Activated CD8-positive, alpha-beta memory T cell treated with anti-CD3 and anti-CD28 coated beads, Interleukin-2, amount 10 ng/mL, durations not matched to agents 7 days and 5 days (primary cell): ENCODE data around the gene MINDY4. TPM values are rescaled to one million over a fixed set of nuclear protein-coding genes. Genes with fewer than 3 reads are reported as not detected.

ENCODE experiments used
- ATAC-seq: fragments of 150-1000 bp; cut with Tn5 transposase; one replicate; pipeline ENCODE4 v1.10.0; 2021; ENCODE audit warnings: moderate library complexity
- CTCF ChIA-PET: fragments of 350-600 bp; sonication (Branson Sonifier 250); formaldehyde crosslinking; loops from one replicate; lab custom pipeline; 2021; ENCODE audit warnings: antibody characterized with exemption; lab: Charles Lee
- DNase-seq: peaks from one replicate; pipeline ENCODE4 v3.0.0-alpha.2; 2020
- H3K27ac Mint-ChIP-seq: one replicate; pipeline ENCODE4 v1.8.0; 2021; ENCODE audit warnings: mild to moderate bottlenecking, mixed read lengths
- H3K27me3 Mint-ChIP-seq: one replicate; pipeline ENCODE4 v1.8.0; 2021; ENCODE audit warnings: mixed read lengths
- H3K36me3 Mint-ChIP-seq: one replicate; pipeline ENCODE4 v1.8.0; 2021; ENCODE audit warnings: mild to moderate bottlenecking, mixed read lengths
- H3K4me1 Mint-ChIP-seq: one replicate; pipeline ENCODE4 v1.8.0; 2021; ENCODE audit warnings: mixed read lengths
- H3K4me3 Mint-ChIP-seq: one replicate; pipeline ENCODE4 v1.8.0; 2021; ENCODE audit warnings: mild to moderate bottlenecking, moderate library complexity, mixed read lengths
- H3K9me3 Mint-ChIP-seq: one replicate; pipeline ENCODE4 v1.8.0; 2022; ENCODE audit warnings: low read depth, mixed read lengths
- total RNA-seq, 2 experiments: library from RNA; stranded (reverse); gene quantifications; one replicate each; pipeline ENCODE4 v1.2.3, GENCODE V29; 2021

MINDY4 gene
- total RNA-seq, 2 experiments from 2014 or later: 1.1 to 1.3 TPM

- H3K9me3 Mint-ChIP-seq: no peaks in the 10 kb centered on the region
- peaks cover 11% of the 10 kb centered on the region for H3K27me3 Mint-ChIP-seq
- no peak for DNase-seq
- H3K4me1 Mint-ChIP-seq: no peaks in the 10 kb centered on the region
- no peaks in the 10 kb centered on the region for H3K36me3 Mint-ChIP-seq
- no peak overlapping the region for H3K4me3 Mint-ChIP-seq
- ATAC-seq: no peak
- CTCF ChIA-PET: no interaction called here
- H3K27ac Mint-ChIP-seq: no peak overlapping the region
These were observed 5.8 kb upstream of the MINDY4 start for GRCh38 chr7:30765408-30765807.

- Mint-ChIP-seq H3K4me1 (peaks cover 6% of the 10 kb centered on the region), H3K36me3 (peaks cover 2% of the 10 kb centered on the region), H3K9me3 (no peaks in the 10 kb centered on the region), H3K27ac (no peak overlapping the region), H3K4me3 (peak overlapping the region; percentile 76), H3K27me3 (peaks cover 4% of the 10 kb centered on the region)
- ATAC-seq (no peak), DNase-seq (no peak)
- CTCF ChIA-PET: interaction anchor here (1.1 kb wide), 1 partner anchor 34 kb away, joined by 3 read pairs; no protein-coding TSS in a partner anchor
These were observed 408 bp upstream of the MINDY4 start for GRCh38 chr7:30770845-30771173.

GRCh38 chr7:30771880-30772425 is 736 bp downstream of the MINDY4 start:
- CTCF ChIA-PET: interaction anchor here (0.6 to 1.1 kb wide), 3 partner anchors 10 to 35 kb away, joined by 3 read pairs; no protein-coding TSS in a partner anchor
- ATAC-seq: no peak
- H3K27ac Mint-ChIP-seq: peak overlapping the region; percentile 71
- H3K4me1 Mint-ChIP-seq: peaks cover 6% of the 10 kb centered on the region
- H3K9me3 Mint-ChIP-seq: no peaks in the 10 kb centered on the region
- peak overlapping the region; percentile 76 for H3K4me3 Mint-ChIP-seq
- H3K36me3 Mint-ChIP-seq: peaks cover 2% of the 10 kb centered on the region
- no peak for DNase-seq
- H3K27me3 Mint-ChIP-seq: peaks cover 4% of the 10 kb centered on the region

- DNase-seq: no peak
- no peak for ATAC-seq
- no peaks in the 10 kb centered on the region for H3K9me3 Mint-ChIP-seq
- CTCF ChIA-PET: no interaction called here
- H3K4me3 Mint-ChIP-seq: no peak overlapping the region
- peaks cover 2% of the 10 kb centered on the region for H3K27me3 Mint-ChIP-seq
- H3K4me1 Mint-ChIP-seq: peaks cover 6% of the 10 kb centered on the region
- H3K36me3 Mint-ChIP-seq: peaks cover 2% of the 10 kb centered on the region
- no peak overlapping the region for H3K27ac Mint-ChIP-seq
These were observed 1.8 kb downstream of the MINDY4 start for GRCh38 chr7:30772984-30773383.

- Mint-ChIP-seq H3K27me3 (no peaks in the 10 kb centered on the region), H3K9me3 (no peaks in the 10 kb centered on the region), H3K4me1 (peaks cover 6% of the 10 kb centered on the region), H3K27ac (no peak overlapping the region), H3K4me3 (no peak overlapping the region), H3K36me3 (peaks cover 2% of the 10 kb centered on the region)
- CTCF ChIA-PET: no interaction called here
- no peak for ATAC-seq
- no peak for DNase-seq
These were observed 4.8 kb downstream of the MINDY4 start for GRCh38 chr7:30775992-30776391.

- Mint-ChIP-seq H3K27ac (no peak overlapping the region), H3K4me3 (no peak overlapping the region), H3K36me3 (peaks cover 2% of the 10 kb centered on the region), H3K27me3 (no peaks in the 10 kb centered on the region), H3K9me3 (no peaks in the 10 kb centered on the region), H3K4me1 (peaks cover 4% of the 10 kb centered on the region)
- DNase-seq (no peak), ATAC-seq (no peak)
- CTCF ChIA-PET: no interaction called here
These were observed 5.8 kb downstream of the MINDY4 start for GRCh38 chr7:30776971-30777370.

GRCh38 chr7:30778255-30779025 is 7.2 kb downstream of the MINDY4 start:
- Mint-ChIP-seq H3K9me3 (no peaks in the 10 kb centered on the region), H3K27me3 (no peaks in the 10 kb centered on the region), H3K4me1 (no peaks in the 10 kb centered on the region), H3K36me3 (peaks cover 2% of the 10 kb centered on the region), H3K4me3 (no peak overlapping the region), H3K27ac (no peak overlapping the region)
- CTCF ChIA-PET: no interaction called here
- no peak for DNase-seq
- ATAC-seq: no peak

GRCh38 chr7:30779574-30779973 is 8.4 kb downstream of the MINDY4 start:
- Mint-ChIP-seq H3K9me3 (no peaks in the 10 kb centered on the region), H3K4me1 (no peaks in the 10 kb centered on the region), H3K4me3 (no peak overlapping the region), H3K27ac (no peak overlapping the region), H3K27me3 (no peaks in the 10 kb centered on the region), H3K36me3 (peaks cover 2% of the 10 kb centered on the region)
- ATAC-seq: no peak
- CTCF ChIA-PET: no interaction called here
- DNase-seq: no peak

GRCh38 chr7:30780941-30781340 is 9.7 kb downstream of the MINDY4 start:
- Mint-ChIP-seq H3K9me3 (no peaks in the 10 kb centered on the region), H3K4me1 (no peaks in the 10 kb centered on the region), H3K36me3 (peaks cover 2% of the 10 kb centered on the region), H3K27me3 (no peaks in the 10 kb centered on the region), H3K27ac (no peak overlapping the region), H3K4me3 (no peak overlapping the region)
- CTCF ChIA-PET: interaction anchor here (1.0 to 1.2 kb wide), 2 partner anchors 9 to 10 kb away, joined by 3 read pairs; no protein-coding TSS in a partner anchor
- no peak for DNase-seq
- ATAC-seq: no peak

GRCh38 chr7:30782690-30783089 is 11.5 kb downstream of the MINDY4 start:
- Mint-ChIP-seq H3K9me3 (no peaks in the 10 kb centered on the region), H3K27ac (no peak overlapping the region), H3K36me3 (peaks cover 2% of the 10 kb centered on the region), H3K4me1 (no peaks in the 10 kb centered on the region), H3K4me3 (no peak overlapping the region), H3K27me3 (no peaks in the 10 kb centered on the region)
- CTCF ChIA-PET: interaction anchor here (0.7 to 1.4 kb wide), 3 partner anchors 9 to 16 kb away, joined by 3 to 5 read pairs (median 4); no protein-coding TSS in a partner anchor
- ATAC-seq: no peak
- no peak for DNase-seq

GRCh38 chr7:30785786-30786185 is 14.6 kb downstream of the MINDY4 start:
- H3K4me1 Mint-ChIP-seq: no peaks in the 10 kb centered on the region
- DNase-seq (peak; percentile 16), ATAC-seq (no peak)
- no peaks in the 10 kb centered on the region for H3K27me3 Mint-ChIP-seq
- no peaks in the 10 kb centered on the region for H3K9me3 Mint-ChIP-seq
- H3K27ac Mint-ChIP-seq: no peak overlapping the region
- H3K36me3 Mint-ChIP-seq: peaks cover 2% of the 10 kb centered on the region
- CTCF ChIA-PET: no interaction called here
- no peak overlapping the region for H3K4me3 Mint-ChIP-seq

GRCh38 chr7:30787486-30787885 is 16.3 kb downstream of the MINDY4 start:
- no peak for ATAC-seq
- Mint-ChIP-seq H3K36me3 (peaks cover 2% of the 10 kb centered on the region), H3K4me1 (no peaks in the 10 kb centered on the region), H3K9me3 (no peaks in the 10 kb centered on the region), H3K27me3 (no peaks in the 10 kb centered on the region), H3K27ac (no peak overlapping the region), H3K4me3 (no peak overlapping the region)
- DNase-seq: peak; percentile 37
- CTCF ChIA-PET: no interaction called here

- CTCF ChIA-PET: no interaction called here
- Mint-ChIP-seq H3K9me3 (no peaks in the 10 kb centered on the region), H3K27me3 (no peaks in the 10 kb centered on the region), H3K27ac (no peak overlapping the region), H3K4me1 (no peaks in the 10 kb centered on the region), H3K36me3 (no peaks in the 10 kb centered on the region), H3K4me3 (no peak overlapping the region)
- DNase-seq: no peak
- no peak for ATAC-seq
These were observed 17.6 kb downstream of the MINDY4 start for GRCh38 chr7:30788640-30789333.

GRCh38 chr7:30789334-30789711 is 18.1 kb downstream of the MINDY4 start:
- no peak for ATAC-seq
- Mint-ChIP-seq H3K4me3 (no peak overlapping the region), H3K4me1 (no peaks in the 10 kb centered on the region), H3K27me3 (no peaks in the 10 kb centered on the region), H3K9me3 (no peaks in the 10 kb centered on the region), H3K36me3 (no peaks in the 10 kb centered on the region), H3K27ac (no peak overlapping the region)
- CTCF ChIA-PET: no interaction called here
- peak; percentile 30 for DNase-seq
